Measurements from ENCODE around the gene OPCML.

Gene OPCML

GRCh38 chr11:132686886-132687285 is 845.4 kb downstream of the OPCML start:
- DNase-seq, result no peak

DNA sequence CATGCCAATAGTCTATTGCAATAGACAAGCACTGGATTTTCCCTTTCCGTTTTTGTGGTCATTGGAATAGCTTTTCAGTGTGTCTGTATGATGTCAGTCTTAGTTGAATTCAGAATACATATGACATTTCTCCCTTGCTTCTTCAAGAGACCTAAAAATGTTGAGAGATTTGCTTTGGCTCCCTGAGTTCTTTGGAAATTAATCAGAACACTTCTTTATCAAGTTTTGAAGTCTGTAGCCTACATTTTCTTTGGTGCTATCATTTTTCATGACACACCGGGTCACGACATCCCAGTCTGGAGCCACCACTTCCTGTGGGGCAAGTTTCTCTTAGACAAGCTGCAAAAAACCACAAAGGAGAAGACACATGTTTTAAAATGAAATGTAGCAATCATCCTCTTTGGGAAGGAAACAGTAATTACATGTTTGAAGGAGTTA is 847.1 kb downstream of the OPCML start:
- DNase-seq, result no peak

GRCh38 chr11:132683602-132684001 is 848.7 kb downstream of the OPCML start:
- DNase-seq, result no peak

DNA sequence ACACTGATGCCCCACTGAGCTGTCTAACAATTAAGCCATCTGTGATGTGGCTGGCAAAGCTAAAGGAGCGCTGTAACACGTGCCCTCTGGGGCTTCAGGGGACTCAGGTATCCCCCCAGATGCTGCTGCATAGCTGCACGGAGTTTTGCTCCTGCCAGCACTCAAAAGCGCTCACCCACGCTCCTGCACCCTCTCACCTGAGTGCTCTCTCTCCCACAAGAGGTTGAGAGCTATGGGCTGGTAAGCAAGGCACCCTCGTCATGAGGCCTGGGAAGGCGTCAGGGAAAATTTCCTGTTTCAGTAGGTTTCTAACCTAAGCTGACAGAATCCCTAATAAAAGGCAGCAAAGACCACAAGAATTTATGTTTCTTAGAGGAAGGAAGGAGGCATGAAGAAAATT is 850.3 kb downstream of the OPCML start:
- no peak for DNase-seq

GRCh38 chr11:132680584-132680983 is 851.7 kb downstream of the OPCML start:
- DNase-seq, result no peak

- DNase-seq, result no peak
Observed at GRCh38 chr11:132674151-132674550, 858.1 kb downstream of the OPCML start.

DNA sequence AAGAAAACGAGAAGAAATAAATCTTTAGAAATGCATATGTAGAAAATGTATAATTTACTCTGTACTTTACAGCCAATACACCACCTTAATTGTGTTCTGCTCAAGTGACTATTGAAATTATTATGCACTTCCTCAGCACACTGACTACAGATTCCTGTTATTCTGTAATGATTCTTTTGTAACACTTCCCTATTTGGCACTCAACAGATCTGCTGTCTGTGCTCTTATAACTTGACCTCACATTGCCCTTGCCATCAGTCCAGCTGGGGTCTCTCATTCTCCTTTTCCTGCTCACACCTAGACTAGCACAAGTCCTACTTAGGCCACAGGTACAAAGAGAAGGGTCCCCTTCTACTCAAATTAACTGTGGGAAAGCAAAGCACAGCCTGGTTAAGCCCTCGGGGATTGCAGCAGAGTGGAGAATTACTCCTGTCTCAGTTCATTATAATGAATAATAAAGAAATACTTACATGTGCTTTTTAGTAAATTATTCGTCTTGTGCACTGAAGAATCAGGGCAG is 860.4 kb downstream of the OPCML start:
- DNase-seq, result no peak

DNA sequence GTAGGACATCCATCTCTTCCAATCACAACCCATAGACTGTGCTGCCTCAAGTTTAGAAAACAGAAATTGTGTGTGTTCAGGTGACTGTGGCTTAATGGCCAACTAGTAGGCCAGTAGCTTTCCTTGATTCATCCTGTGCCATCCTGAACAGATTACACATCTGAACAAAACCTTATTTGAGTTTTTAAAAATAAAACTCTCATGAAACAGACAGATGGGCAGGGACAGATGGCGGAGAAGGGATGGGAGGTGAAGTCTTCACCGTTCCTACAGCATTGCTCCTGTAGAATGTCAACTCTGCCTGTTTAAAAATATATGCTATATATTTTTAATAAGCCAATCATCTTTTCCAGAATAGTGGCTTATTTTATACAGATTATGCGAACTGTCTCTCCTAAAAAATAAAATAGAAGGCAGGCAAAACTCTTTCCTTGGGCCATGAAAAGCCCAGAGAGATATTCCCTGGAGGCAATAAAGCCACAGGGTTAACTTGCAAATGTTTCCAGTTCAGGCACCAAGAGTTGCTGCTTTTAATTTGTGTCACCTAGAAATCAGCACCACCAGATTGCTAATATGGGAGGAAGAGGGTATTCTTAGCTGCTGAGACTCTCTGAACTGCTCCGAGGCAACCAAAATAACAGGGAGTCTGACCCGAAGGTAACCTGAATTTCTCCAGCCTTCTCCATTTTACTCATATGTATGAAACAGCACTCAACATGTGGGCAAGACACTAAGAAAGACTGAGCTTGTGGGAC is 861.2 kb downstream of the OPCML start:
- no peak for DNase-seq

- no peak for DNase-seq
Observed at GRCh38 chr11:132669949-132670348, 862.4 kb downstream of the OPCML start.

DNA sequence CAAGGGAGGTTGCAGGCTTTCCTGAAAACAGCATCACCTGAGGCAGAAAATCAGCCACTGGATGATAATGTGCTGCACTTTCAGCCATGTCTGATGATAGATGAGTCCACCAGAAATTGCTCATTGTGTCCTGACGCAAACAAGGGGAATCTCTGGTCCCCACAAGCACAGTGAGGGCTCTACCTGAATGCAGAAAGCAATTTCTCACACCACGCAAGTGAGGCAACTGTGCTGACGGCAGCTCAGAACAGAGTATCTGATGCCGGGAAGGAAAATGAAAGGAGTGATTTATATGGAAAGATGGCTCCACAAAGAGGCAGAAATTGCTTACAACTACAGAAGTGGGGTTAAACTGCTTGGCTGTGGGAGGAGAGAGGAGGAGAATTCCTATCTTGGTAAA is 867.1 kb downstream of the OPCML start:
- no peak for DNase-seq

DNA sequence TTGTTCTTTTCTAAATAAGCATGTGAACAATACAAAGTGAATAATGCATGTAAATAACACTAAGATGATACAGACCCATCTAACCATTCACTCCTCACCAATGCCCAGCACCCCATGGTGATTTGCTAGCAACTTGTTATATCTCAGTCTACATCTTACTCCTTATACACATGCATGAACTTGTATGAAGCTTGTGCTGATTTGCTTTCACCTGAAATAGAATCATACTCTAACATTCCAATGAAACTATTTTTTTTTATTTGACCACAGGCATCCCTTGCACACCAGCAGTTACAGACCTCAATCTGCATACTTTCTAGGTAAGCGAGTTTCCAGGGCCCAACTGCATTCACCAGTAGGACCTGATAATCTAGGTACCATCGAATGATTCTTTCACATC is 873.6 kb downstream of the OPCML start:
- no peak for DNase-seq

DNA sequence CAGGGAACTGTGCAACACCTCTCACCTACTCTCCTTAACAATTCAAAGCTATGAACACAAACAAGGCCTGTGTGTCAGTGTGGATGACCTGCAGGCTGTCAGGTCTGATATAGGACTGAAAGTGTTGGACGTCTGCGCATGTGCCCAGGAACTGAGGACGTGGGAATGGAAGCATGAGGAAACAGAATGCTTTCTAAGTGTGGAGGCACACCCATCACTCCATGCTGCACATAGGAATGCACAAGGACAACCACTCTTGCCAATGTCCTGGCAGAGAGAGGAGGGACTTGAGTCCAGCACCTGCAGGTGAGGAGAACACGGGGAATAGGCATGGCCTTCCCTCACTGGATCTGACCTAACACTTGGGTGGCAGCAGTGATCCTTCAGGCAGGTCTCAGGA is 874.3 kb downstream of the OPCML start:
- DNase-seq, result no peak

GRCh38 chr11:132655187-132655855 is 877.0 kb downstream of the OPCML start:
- DNase-seq, result no peak

DNA sequence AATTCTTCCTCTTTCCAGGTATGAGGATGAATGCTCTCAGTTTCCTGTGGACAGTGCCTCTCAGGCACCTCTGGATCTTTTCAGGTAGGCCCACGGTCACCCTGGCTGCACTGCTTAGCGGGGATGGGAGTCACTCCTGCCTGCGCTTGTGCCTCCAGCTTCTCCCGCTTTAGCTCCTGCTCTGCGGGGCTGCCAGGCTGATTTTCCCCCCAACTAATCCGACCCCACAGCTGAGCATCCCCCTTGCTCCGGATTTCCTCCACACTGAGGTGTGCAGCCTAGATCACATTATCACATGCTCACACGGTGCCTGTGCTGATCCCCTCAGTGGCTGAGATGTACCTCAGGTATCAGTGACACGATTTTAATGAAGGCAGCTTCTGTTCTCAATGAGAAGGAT is 879.1 kb downstream of the OPCML start:
- DNase-seq, result no peak

DNA sequence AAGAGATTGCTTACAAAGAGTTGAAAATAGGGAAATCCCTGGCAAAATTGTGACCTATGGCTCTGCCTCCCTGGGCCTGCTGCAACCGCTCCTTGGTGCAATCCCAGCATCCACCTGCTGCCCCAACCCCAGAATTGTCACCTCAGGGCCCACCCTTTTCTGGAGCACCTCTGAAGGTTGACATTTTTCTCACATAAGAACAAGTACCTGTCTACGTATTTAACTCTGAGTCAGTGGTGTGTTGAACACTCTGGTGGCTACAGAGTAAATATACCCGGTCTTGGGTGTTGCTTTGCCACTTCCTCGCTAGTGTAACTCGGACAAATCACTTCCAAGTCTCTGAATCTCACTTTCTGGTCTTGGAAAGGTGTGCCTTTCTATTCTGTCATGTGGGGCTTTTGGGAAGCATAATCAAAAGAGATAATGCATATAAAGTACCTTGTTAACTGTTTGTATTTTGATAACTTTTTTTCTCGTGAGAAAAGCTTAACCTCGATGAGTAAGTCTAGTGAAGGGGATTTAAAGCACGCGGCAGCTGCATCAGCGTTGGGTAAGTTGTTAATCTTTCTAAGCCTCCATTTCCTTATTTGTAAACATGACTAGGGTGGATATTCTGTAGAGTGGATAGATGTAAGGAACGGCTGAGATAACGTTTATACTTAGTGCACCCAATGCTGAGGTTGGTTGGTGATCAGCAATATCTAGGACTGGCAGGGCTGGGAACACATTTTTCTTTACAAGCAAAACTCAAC is 881.2 kb downstream of the OPCML start:
- DNase-seq, result no peak

- no peak for DNase-seq
Observed at GRCh38 chr11:132649277-132649676, 883.0 kb downstream of the OPCML start.

DNA sequence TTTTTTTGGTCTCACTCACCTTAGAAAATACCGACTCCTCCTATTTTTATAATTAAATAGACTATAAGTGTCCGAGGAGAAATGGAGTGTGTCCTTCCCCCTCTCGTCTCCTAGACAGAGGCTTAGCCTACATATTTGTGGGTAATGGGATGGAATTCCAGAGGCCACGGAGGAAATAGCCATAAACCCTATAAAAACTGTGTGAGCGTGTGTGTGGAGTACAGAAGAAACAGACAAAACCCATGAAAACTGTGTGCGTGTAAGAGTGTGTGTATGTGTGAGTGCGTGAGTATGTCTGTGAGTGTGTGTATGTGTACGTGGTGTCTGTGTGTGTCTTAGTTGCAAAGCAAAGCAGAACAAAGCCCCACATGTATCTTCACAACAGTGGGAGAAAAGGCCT is 883.5 kb downstream of the OPCML start:
- no peak for DNase-seq

- no peak for DNase-seq
Observed at GRCh38 chr11:132646890-132647289, 885.4 kb downstream of the OPCML start.

- no peak for DNase-seq
Observed at GRCh38 chr11:132644520-132645239, 887.6 kb downstream of the OPCML start.

- no peak for DNase-seq
Observed at GRCh38 chr11:132643239-132643638, 889.1 kb downstream of the OPCML start.

DNA sequence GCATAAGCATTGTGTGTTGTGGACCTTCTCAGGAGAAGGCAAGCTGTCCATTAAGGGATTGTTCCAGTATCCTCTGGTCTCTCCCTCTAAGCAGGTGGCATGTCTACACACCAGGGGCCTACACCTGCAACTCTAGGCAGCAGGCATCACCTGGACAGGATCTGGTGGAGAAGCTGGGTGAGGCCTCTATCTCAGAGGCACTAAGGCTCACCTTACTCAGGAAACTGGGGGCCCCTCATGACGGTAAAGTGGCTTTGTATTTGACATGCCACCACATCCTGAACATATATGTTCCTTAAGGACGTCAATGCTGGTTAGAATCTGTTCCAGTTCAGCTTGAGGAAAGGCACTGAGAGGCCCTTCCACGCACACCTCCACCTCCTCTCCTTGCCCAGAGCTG is 891.3 kb downstream of the OPCML start:
- DNase-seq, result no peak

DNA sequence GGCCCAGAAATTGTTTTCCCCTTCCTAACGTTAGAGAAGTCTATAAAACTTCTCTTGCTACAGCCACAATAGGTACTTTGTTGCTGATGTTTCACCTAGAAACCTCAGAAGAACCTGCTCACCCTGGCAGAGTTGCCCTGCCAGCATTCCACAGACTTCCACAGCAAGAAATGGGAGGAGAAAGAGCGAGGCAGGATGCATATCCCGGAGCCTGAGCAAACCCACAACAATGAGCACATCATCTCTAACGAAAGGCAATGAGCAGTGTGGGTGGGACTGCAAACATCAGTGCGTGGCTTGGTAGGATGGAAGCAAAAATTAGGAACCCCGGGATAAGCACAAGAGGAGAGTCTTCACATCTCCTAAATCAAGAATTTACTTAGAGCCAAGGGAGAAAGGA is 892.3 kb downstream of the OPCML start:
- DNase-seq, result no peak

- no peak for DNase-seq
Observed at GRCh38 chr11:132639403-132639802, 892.9 kb downstream of the OPCML start.
